Ascending aorta (tissue), 2 donors: ENCODE measurements around the gene KCNMA1. TPM values are rescaled to one million over a fixed set of nuclear protein-coding genes. Genes with fewer than 3 reads are reported as not detected.

Source experiments
- DNase-seq, 2 donors: peaks; one replicate each; pipeline ENCODE4 v3.0.0-alpha.2; 2019; ENCODE audit warnings: low spot score in 2 of 2
- H3K27ac ChIP-seq, 2 donors: fragments of 200-600 bp; sonication (generic); one replicate each; pipeline ENCODE4 v1.5.1; 2016 to 2017; ENCODE audit warnings: mild to moderate bottlenecking in 1 of 2
- H3K27me3 ChIP-seq: fragments of 200-600 bp; sonication (generic); one replicate; pipeline ENCODE4 v1.5.1; 2017
- H3K36me3 ChIP-seq, 2 donors: fragments of 200-600 bp; sonication (generic); one replicate each; pipeline ENCODE4 v1.5.1; 2016
- H3K4me1 ChIP-seq, 2 donors: fragments of 200-600 bp; sonication (generic); one replicate each; pipeline ENCODE4 v1.5.1; 2016 to 2017; ENCODE audit warnings: mild to moderate bottlenecking in 1 of 2
- H3K4me3 ChIP-seq, 2 donors: fragments of 200-600 bp; sonication (generic); one replicate each; pipeline ENCODE4 v1.5.1; 2016 to 2017; ENCODE audit warnings: mild to moderate bottlenecking in 1 of 2
- H3K9me3 ChIP-seq, 2 donors: fragments of 200-600 bp; sonication (generic); one replicate each; pipeline ENCODE4 v1.5.1; 2016
- CTCF ChIP-seq, 3 experiments: fragments of 200-600 bp in 2 of 3; fragments of 450-650 bp in 1 of 3; sonication (generic) in 2 of 3; IDR thresholded peaks; one replicate each; pipeline ENCODE4 v1.5.1; 2016 to 2019; ENCODE audit warnings: antibody characterized with exemption in 3 of 3, mild to moderate bottlenecking in 1 of 3, moderate library complexity in 1 of 3
- intact Hi-C: fragments of 100-400 bp; cut with DNase I; formaldehyde crosslinking; loops from one replicate; pipeline ENCODE4 v1.15.1; 2023
- total RNA-seq: library from RNA; depleted of rRNA; stranded (reverse); fragments of >200 nt; gene quantifications from one replicate; pipeline ENCODE4 v1.1.0, GENCODE V29; 2016

The KCNMA1 gene
- total RNA-seq, 1 donor from 2014 or later, result 28.6 TPM

GRCh38 chr10:76977901-76978300 is 659.7 kb downstream of the KCNMA1 start:
- intact Hi-C loops, result no loop called here
- no peak for TF ChIP-seq CTCF (IDR thresholded peaks at IDR 0.05)
- H3K36me3 ChIP-seq, result no peaks in the 10 kb centered on the region

GRCh38 chr10:76977046-76977445 is 660.6 kb downstream of the KCNMA1 start:
- no peak for TF ChIP-seq CTCF (IDR thresholded peaks at IDR 0.05)

More at GRCh38 chr10:76977901-76978300, 659.7 kb downstream of the KCNMA1 start:
- Histone ChIP-seq H3K27me3 (no peaks in the 10 kb centered on the region), H3K4me3 (no peak overlapping the region), H3K4me1 (no peaks in the 10 kb centered on the region), H3K27ac (no peak overlapping the region), H3K9me3 (no peaks in the 10 kb centered on the region)
- no peak for DNase-seq

DNA sequence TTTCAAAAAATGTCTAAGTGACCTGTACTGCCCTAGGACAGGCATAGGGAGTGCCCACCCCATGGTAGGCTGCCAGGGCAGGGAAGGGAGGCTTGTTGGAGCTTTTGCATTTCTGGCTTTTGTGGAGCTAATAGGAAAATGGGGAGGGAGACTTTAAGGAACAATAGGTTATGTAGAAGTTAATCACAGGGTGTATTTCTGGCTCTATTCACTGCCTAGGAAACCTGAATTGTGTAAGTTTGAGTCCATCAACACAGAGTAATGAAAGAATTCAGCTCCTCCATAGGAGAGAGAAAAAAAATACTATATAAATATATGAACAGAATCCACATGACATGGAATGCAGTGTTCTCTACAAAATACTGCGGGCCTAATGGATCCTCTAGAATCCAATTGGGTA is 661.5 kb downstream of the KCNMA1 start:
- no peak for DNase-seq
- no peaks in the 10 kb centered on the region for H3K9me3 ChIP-seq
- H3K27ac ChIP-seq, result no peak overlapping the region
- no peak overlapping the region for H3K4me3 ChIP-seq
- H3K27me3 ChIP-seq, result no peaks in the 10 kb centered on the region
- no peak for TF ChIP-seq CTCF (IDR thresholded peaks at IDR 0.05)
- no peaks in the 10 kb centered on the region for H3K36me3 ChIP-seq
- intact Hi-C loops, result no loop called here
- no peaks in the 10 kb centered on the region for H3K4me1 ChIP-seq

More at GRCh38 chr10:76977046-76977445, 660.6 kb downstream of the KCNMA1 start:
- H3K27ac ChIP-seq, result no peak overlapping the region
- H3K4me1 ChIP-seq, result no peaks in the 10 kb centered on the region
- no peaks in the 10 kb centered on the region for H3K36me3 ChIP-seq
- H3K9me3 ChIP-seq, result no peaks in the 10 kb centered on the region
- intact Hi-C loops, result no loop called here
- no peaks in the 10 kb centered on the region for H3K27me3 ChIP-seq
- no peak for DNase-seq
- no peak overlapping the region for H3K4me3 ChIP-seq

DNA sequence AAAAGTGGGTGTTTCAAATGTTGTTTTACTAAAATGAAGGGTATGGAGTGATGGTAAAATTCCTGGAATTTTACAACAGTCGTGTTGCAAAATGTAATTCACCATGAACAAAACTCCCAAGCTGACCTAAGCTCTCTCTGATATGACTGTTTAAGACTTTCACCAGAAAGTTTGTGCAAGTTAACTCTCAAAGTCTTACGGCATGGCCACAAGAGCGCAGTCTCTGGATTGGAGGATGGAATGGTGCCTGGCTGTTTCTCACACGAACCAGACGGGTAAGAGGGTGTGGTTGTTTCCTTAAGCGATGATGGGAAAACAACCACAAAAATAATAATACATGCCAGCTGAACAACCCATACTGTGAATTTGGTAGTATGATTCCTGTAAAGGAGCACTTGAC is 662.5 kb downstream of the KCNMA1 start:
- intact Hi-C loops, result no loop called here
- Histone ChIP-seq H3K27me3 (no peaks in the 10 kb centered on the region), H3K9me3 (no peaks in the 10 kb centered on the region), H3K4me1 (no peaks in the 10 kb centered on the region), H3K4me3 (no peak overlapping the region), H3K36me3 (no peaks in the 10 kb centered on the region), H3K27ac (no peak overlapping the region)
- TF ChIP-seq CTCF (IDR thresholded peaks at IDR 0.05), result no peak
- no peak for DNase-seq

GRCh38 chr10:76974017-76974691 is 663.5 kb downstream of the KCNMA1 start:
- Histone ChIP-seq H3K4me3 (no peak overlapping the region), H3K27ac (no peak overlapping the region), H3K4me1 (no peaks in the 10 kb centered on the region), H3K27me3 (no peaks in the 10 kb centered on the region), H3K9me3 (no peaks in the 10 kb centered on the region), H3K36me3 (peaks cover 0 to 4% of the 10 kb centered on the region in 2 donors)
- no peak for DNase-seq
- TF ChIP-seq CTCF (IDR thresholded peaks at IDR 0.05), result no peak
- intact Hi-C loops, result no loop called here
